HL-60 (cell line): ENCODE data around the gene MALL.

ENCODE experiments used
- POLR2AphosphoS5 ChIP-seq: IDR thresholded peaks from 2 replicates; pipeline ENCODE4 v1.6.1; 2012; ENCODE audit warnings: low read depth
- TF ChIP-seq, protein P1 (sequence below): IDR thresholded peaks from one replicate; pipeline ENCODE4 v1.5.1; 2011; ENCODE audit warnings: low read length, control low read depth, inconsistent platforms; ENCODE audit not compliant: insufficient read depth

DNA sequence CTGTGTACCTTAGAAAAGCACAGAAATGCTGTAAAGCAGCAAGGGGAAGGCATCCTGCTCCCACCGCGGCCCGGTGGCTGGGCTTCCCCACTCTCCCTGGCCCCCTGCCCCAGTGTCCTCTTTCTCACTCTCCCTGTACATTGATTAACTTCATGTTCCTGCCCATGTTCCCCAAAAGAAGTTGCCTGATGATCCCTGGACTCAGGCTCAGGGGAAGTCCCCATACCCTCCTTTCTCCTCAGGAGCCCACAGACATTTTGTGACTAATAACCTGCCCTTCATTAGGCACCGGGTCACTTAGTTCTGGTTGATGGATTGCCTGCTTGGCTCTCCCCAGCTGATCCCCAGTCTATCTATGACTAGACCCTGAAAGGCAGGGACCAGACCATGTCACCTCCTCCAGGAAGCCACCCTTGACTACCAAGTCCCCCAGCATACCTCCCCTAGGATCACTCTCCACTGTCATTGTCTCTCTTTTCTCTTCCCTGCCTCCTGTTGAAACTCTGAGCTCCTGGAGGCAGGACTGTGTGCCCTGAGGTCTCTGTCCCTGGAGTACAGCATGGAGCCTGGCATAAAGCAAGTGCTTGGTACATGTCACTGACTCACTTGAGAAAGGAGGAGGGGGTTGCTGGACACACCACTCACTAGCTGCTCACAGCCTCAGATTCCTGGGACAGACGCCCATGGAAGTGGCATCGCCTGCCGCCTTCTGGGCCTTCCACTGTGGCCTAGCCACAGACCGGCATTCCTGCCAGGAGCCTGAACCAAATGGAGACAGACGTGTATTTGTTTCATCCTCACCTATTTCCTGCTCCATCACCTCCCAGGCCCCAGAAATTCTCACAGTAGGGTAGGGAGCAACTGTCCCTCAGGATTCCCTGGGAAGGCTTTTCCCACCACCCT, 13.5 kb downstream of the MALL start:
- TF ChIP-seq, protein P1, sequence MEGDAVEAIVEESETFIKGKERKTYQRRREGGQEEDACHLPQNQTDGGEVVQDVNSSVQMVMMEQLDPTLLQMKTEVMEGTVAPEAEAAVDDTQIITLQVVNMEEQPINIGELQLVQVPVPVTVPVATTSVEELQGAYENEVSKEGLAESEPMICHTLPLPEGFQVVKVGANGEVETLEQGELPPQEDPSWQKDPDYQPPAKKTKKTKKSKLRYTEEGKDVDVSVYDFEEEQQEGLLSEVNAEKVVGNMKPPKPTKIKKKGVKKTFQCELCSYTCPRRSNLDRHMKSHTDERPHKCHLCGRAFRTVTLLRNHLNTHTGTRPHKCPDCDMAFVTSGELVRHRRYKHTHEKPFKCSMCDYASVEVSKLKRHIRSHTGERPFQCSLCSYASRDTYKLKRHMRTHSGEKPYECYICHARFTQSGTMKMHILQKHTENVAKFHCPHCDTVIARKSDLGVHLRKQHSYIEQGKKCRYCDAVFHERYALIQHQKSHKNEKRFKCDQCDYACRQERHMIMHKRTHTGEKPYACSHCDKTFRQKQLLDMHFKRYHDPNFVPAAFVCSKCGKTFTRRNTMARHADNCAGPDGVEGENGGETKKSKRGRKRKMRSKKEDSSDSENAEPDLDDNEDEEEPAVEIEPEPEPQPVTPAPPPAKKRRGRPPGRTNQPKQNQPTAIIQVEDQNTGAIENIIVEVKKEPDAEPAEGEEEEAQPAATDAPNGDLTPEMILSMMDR, result no peak
- no peak for TF ChIP-seq POLR2AphosphoS5
